ENCODE measurements around the gene FNDC3B. TPM values are rescaled to one million over a fixed set of nuclear protein-coding genes. Genes with fewer than 3 reads are reported as not detected.

Gene FNDC3B
- total RNA-seq, 1 donor from 2014 or later = 290 TPM

DNA sequence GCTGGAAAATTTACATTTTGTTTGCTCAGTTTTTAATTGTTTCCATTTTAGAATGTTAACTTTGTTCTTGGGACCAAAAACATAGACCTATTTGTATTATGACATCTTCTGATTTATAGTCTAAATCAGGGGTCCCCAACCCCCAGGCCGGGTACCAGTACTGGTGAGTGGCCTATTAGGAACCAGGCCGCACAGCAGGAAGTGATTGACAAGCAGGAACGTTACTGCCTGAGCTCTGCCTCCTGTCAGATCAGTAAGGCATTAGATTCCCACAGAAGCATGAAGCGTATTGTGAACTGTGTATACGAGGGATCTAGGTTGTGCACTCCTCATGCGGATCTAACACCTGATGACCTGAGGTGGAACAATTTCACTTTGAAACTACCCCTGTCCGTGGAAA is 357.0 kb downstream of the FNDC3B start:
- H3K4me3 Mint-ChIP-seq (ENCODE audit: unreplicated experiment) = no peak overlapping the region
- DNase-seq (ENCODE audit: low spot score) = no peak
- no peaks in the 10 kb centered on the region for H3K27me3 Mint-ChIP-seq (ENCODE audit: low read depth)
- H3K4me1 Mint-ChIP-seq (ENCODE audit: low read depth) = peaks cover 22% of the 10 kb centered on the region
- H3K27ac Mint-ChIP-seq (ENCODE audit: unreplicated experiment) = no peak overlapping the region
- TF ChIP-seq, protein P1, sequence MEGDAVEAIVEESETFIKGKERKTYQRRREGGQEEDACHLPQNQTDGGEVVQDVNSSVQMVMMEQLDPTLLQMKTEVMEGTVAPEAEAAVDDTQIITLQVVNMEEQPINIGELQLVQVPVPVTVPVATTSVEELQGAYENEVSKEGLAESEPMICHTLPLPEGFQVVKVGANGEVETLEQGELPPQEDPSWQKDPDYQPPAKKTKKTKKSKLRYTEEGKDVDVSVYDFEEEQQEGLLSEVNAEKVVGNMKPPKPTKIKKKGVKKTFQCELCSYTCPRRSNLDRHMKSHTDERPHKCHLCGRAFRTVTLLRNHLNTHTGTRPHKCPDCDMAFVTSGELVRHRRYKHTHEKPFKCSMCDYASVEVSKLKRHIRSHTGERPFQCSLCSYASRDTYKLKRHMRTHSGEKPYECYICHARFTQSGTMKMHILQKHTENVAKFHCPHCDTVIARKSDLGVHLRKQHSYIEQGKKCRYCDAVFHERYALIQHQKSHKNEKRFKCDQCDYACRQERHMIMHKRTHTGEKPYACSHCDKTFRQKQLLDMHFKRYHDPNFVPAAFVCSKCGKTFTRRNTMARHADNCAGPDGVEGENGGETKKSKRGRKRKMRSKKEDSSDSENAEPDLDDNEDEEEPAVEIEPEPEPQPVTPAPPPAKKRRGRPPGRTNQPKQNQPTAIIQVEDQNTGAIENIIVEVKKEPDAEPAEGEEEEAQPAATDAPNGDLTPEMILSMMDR (IDR thresholded peaks at IDR 0.05) = no peak
- no peaks in the 10 kb centered on the region for H3K9me3 Mint-ChIP-seq (ENCODE audit: low read depth)
- peaks cover 25% of the 10 kb centered on the region for H3K36me3 Mint-ChIP-seq (ENCODE audit: low read depth)

DNA sequence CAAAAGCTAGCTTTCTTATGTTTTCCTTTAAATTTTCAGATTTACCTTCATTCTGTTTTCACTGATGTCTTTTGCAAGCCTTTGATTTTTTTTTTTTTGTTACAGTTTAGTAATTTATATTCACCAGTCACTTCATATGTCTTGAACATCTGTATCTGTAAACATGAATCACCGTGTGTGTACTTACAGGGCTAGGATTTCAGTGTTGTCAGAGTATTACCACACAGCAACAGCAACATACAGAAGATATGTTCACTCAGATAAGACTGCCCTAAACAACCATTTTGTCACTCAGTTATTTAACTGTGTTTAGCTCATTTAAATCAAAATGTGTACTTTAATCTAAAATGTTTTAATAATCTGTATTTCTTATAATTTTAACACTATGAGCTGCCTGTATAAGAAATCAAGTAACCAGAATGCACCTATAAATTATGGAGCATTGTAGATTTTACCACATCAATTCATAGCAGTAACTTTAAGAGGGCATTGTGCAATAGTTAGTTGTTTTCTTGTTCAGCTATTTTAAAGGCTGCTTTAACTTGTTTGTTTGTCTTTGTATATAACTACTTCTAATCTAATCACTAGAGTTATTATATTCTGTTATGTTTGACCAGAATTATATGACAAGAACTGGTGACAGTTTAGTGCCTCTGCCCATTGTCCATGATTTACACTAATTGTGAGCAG is 358.5 kb downstream of the FNDC3B start:
- no peak overlapping the region for H3K4me3 Mint-ChIP-seq (ENCODE audit: unreplicated experiment)
- no peaks in the 10 kb centered on the region for H3K27me3 Mint-ChIP-seq (ENCODE audit: low read depth)
- H3K9me3 Mint-ChIP-seq (ENCODE audit: low read depth) = no peaks in the 10 kb centered on the region
- peak overlapping the region; percentile 27 for H3K27ac Mint-ChIP-seq (ENCODE audit: unreplicated experiment)
- TF ChIP-seq, protein P1 (IDR thresholded peaks at IDR 0.05) = no peak
- H3K4me1 Mint-ChIP-seq (ENCODE audit: low read depth) = peaks cover 9% of the 10 kb centered on the region
- no peak for DNase-seq (ENCODE audit: low spot score)
- peaks cover 38% of the 10 kb centered on the region for H3K36me3 Mint-ChIP-seq (ENCODE audit: low read depth)

DNA sequence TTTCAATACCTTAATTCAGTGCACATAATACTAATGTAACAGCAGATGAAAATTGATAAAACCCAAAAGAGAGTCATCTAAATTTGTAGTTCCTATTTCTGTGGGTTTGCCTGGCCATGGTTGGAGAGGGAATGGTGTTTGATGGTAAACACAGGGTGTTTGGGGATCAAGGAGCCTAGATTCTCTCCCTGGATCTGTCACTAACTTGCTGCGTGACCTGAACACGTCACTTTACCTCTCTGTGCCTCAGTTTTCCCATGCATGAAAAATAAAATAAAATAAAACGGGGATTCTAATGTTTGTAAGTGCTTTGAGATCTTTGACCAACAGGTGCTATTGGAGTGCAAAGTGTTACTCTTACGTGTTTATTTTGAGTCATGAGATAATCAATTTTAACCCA is 359.1 kb downstream of the FNDC3B start:
- no peaks in the 10 kb centered on the region for H3K27me3 Mint-ChIP-seq (ENCODE audit: low read depth)
- H3K4me1 Mint-ChIP-seq (ENCODE audit: low read depth) = peaks cover 3% of the 10 kb centered on the region
- H3K9me3 Mint-ChIP-seq (ENCODE audit: low read depth) = no peaks in the 10 kb centered on the region
- no peak overlapping the region for H3K27ac Mint-ChIP-seq (ENCODE audit: unreplicated experiment)
- H3K4me3 Mint-ChIP-seq (ENCODE audit: unreplicated experiment) = no peak overlapping the region
- TF ChIP-seq, protein P1 (IDR thresholded peaks at IDR 0.05) = no peak
- peaks cover 34% of the 10 kb centered on the region for H3K36me3 Mint-ChIP-seq (ENCODE audit: low read depth)
- DNase-seq (ENCODE audit: low spot score) = no peak

DNA sequence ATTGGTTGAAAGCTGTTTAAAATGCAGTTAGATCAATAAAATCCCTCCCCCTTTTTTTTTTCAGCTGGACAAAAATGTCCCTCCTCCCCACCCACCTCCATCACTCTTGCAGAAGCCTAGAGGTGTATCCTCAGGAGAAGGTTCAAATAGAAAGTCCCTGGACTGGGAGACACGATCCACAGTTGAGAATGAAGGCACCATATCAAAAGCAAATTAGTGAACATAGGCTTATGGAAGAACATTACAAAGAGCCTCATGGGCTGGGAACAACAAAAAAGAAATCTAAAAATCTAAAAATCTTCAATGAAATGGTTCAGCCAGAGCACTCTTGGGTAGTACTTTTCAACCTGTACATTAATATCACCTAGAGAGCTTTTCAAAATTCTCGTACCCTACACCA is 362.7 kb downstream of the FNDC3B start:
- TF ChIP-seq, protein P1 (IDR thresholded peaks at IDR 0.05) = no peak
- Mint-ChIP-seq H3K9me3 (ENCODE audit: low read depth) (no peaks in the 10 kb centered on the region), H3K36me3 (ENCODE audit: low read depth) (peaks cover 28% of the 10 kb centered on the region), H3K4me3 (ENCODE audit: unreplicated experiment) (no peak overlapping the region), H3K27ac (ENCODE audit: unreplicated experiment) (no peak overlapping the region), H3K4me1 (ENCODE audit: low read depth) (no peaks in the 10 kb centered on the region), H3K27me3 (ENCODE audit: low read depth) (no peaks in the 10 kb centered on the region)
- DNase-seq (ENCODE audit: low spot score) = no peak

DNA sequence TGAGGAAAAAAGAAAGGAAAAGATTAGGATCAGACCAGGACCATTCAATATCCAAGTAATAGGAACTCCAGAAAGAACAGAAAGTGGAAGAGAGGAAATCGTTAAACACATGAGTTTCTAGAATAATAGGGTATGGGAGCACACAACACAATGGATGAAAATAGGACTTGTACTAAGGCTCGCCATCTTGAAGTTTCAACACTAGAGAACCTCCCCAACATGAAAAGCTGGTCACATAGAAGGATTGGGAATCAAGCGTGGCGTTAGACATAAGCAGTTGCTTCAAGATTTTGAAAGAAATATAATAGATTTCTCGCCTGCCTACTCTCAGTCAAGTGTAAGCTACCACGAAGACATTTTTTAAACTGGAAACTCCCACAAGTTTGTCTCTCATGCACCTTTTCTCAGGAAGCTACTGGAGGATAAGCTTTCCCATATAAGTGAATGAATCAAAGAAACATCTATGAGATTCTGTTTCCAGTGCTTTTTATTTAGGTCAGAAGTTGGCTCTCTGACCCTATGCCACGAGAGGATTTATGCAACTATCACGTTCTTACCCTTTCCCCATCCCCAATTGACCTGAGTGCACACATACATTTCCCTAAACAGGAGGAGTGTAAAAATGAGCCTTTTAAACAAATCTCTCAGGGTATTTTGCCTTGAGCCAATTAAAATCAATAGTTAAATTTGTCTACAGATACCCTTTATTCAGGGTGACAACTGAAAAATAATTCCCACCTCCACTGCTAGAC is 363.7 kb downstream of the FNDC3B start:
- no peak overlapping the region for H3K4me3 Mint-ChIP-seq (ENCODE audit: unreplicated experiment)
- no peaks in the 10 kb centered on the region for H3K9me3 Mint-ChIP-seq (ENCODE audit: low read depth)
- H3K27me3 Mint-ChIP-seq (ENCODE audit: low read depth) = no peaks in the 10 kb centered on the region
- H3K36me3 Mint-ChIP-seq (ENCODE audit: low read depth) = peaks cover 28% of the 10 kb centered on the region
- no peaks in the 10 kb centered on the region for H3K4me1 Mint-ChIP-seq (ENCODE audit: low read depth)
- TF ChIP-seq, protein P1 (IDR thresholded peaks at IDR 0.05) = no peak
- DNase-seq (ENCODE audit: low spot score) = no peak
- H3K27ac Mint-ChIP-seq (ENCODE audit: unreplicated experiment) = no peak overlapping the region

Measured in chondrocyte (in vitro differentiated cells).